A549 (cell line): ENCODE results near the gene SLC43A3. TPM values are rescaled to one million over a fixed set of nuclear protein-coding genes. Genes with fewer than 3 reads are reported as not detected.

Experiments used
- ATAC-seq, 2 experiments: fragments of 200-7000 bp in 1 of 2; fragments of >200 bp in 1 of 2; cut with Nextera tagmentation in 1 of 2; cut with Tn5 transposase in 1 of 2; 3 replicates each; pipeline versions ENCODE4 v1.8.0 to v1.9.1; 2018 to 2020; ENCODE audit warnings: mild to moderate bottlenecking in 1 of 2, moderate library complexity in 1 of 2
- CTCF ChIA-PET: fragments of 300-600 bp; sonication (Branson Sonifier 250); formaldehyde crosslinking; extraction: SDS; loops from one replicate; lab custom pipeline; 2021; ENCODE audit warnings: antibody characterized with exemption, inconsistent platforms; lab: Yijun Ruan, JAX
- POLR2A ChIA-PET: fragments of 350-600 bp; formaldehyde crosslinking; extraction: SDS; loops from one replicate; lab custom pipeline; 2021; ENCODE audit warnings: antibody characterized with exemption, inconsistent platforms; lab: Yijun Ruan, JAX
- DNase-seq, 2 experiments: peaks; one replicate each; pipeline versions ENCODE4 v3.0.0 to v3.0.0-alpha.2; 2011 to 2016; ENCODE audit warnings: low read depth in 1 of 2, low spot score in 1 of 2
- FAIRE-seq: peaks from 2 replicates; lab custom pipeline; 2011; peaks lifted over from hg19 to GRCh38; lab: Jason Lieb, UNC
- H3K27ac ChIP-seq, 2 experiments: fragments of >200 bp; sonication (Bioruptor Twin); formaldehyde crosslinking; 3 replicates each; pipeline ENCODE4 v1.5.1; 2016 to 2017
- H3K4me1 ChIP-seq: fragments of >200 bp; sonication (Bioruptor Twin); formaldehyde crosslinking; 3 replicates; pipeline ENCODE4 v1.6.1; 2016
- H3K4me2 ChIP-seq: fragments of >200 bp; sonication (Bioruptor Twin); formaldehyde crosslinking; 3 replicates; pipeline ENCODE4 v1.6.1; 2016
- H3K4me3 ChIP-seq: fragments of >200 bp; sonication (Bioruptor Twin); formaldehyde crosslinking; 3 replicates; pipeline ENCODE4 v1.5.1; 2016
- H3K9me3 ChIP-seq: fragments of >200 bp; sonication (Bioruptor Twin); formaldehyde crosslinking; 3 replicates; pipeline ENCODE4 v1.6.1; 2016
- BCL3 ChIP-seq: fragments of >200 bp; sonication (Bioruptor Twin); formaldehyde crosslinking; IDR thresholded peaks from 3 replicates; pipeline ENCODE4 v1.6.1; 2016
- CBX8 ChIP-seq: fragments of 200-600 bp; sonication (generic); IDR thresholded peaks from 2 replicates; pipeline ENCODE4 v1.6.1; 2016
- CHD2 ChIP-seq: fragments of 150-350 bp; IDR thresholded peaks from 2 replicates; pipeline ENCODE4 v1.6.1; 2014; ENCODE audit warnings: low read length; ENCODE audit not compliant: partially characterized antibody
- CTCF ChIP-seq: fragments of >200 bp; sonication (Bioruptor Twin); formaldehyde crosslinking; IDR thresholded peaks from 3 replicates; pipeline ENCODE4 v1.5.1; 2016
- EHF ChIP-seq: fragments of 250-450 bp; sonication (Bioruptor Pico); IDR thresholded peaks from 2 replicates; pipeline ENCODE4 v1.5.0; 2020; ENCODE audit warnings: mild to moderate bottlenecking
- EHMT2 ChIP-seq: fragments of 200-600 bp; sonication (generic); IDR thresholded peaks from 2 replicates; pipeline ENCODE4 v1.6.1; 2016; ENCODE audit warnings: antibody characterized with exemption, low read depth, mild to moderate bottlenecking, moderate library complexity
- EP300 ChIP-seq, 2 experiments: fragments of >200 bp; sonication (Bioruptor Twin); formaldehyde crosslinking; IDR thresholded peaks; 2 replicates in 1 of 2; 3 replicates in 1 of 2; pipeline ENCODE4 v1.6.1; 2016 to 2017
- FOSB ChIP-seq: fragments of 250-450 bp; sonication (Bioruptor Pico); IDR thresholded peaks from 2 replicates; pipeline ENCODE4 v1.5.0; 2020; ENCODE audit warnings: mild to moderate bottlenecking, moderate library complexity
- HDAC2 ChIP-seq: fragments of 200-600 bp; sonication (generic); IDR thresholded peaks from 2 replicates; pipeline ENCODE4 v1.6.1; 2016
- HES2 ChIP-seq: fragments of >200 bp; sonication (Bioruptor Twin); formaldehyde crosslinking; IDR thresholded peaks from 2 replicates; pipeline ENCODE4 v1.6.1; 2016
- HMGXB4 ChIP-seq: fragments of 250-450 bp; sonication (Bioruptor Pico); IDR thresholded peaks from 2 replicates; pipeline ENCODE4 v1.5.0; 2021; ENCODE audit warnings: mild to moderate bottlenecking, moderate library complexity, borderline replicate concordance
- HOXA7 ChIP-seq: fragments of 250-450 bp; sonication (Bioruptor Pico); IDR thresholded peaks from 2 replicates; pipeline ENCODE4 v1.5.0; 2020; ENCODE audit warnings: mild to moderate bottlenecking, moderate library complexity
- MAFK ChIP-seq: fragments of 450-650 bp; IDR thresholded peaks from 2 replicates; pipeline ENCODE4 v1.6.1; 2014; ENCODE audit not compliant: partially characterized antibody
- MAZ ChIP-seq: fragments of 150-350 bp; IDR thresholded peaks from 2 replicates; pipeline ENCODE4 v1.6.1; 2014; ENCODE audit warnings: antibody characterized with exemption, low read depth, low read length, borderline replicate concordance
- MYC ChIP-seq: IDR thresholded peaks from 2 replicates; pipeline ENCODE4 v1.6.1; 2012; ENCODE audit warnings: mild to moderate bottlenecking, inconsistent platforms, low read length, improper control_type of control experiment, borderline replicate concordance
- NFE2L2 ChIP-seq: fragments of 150-350 bp; conservative IDR thresholded peaks from 2 replicates; pipeline ENCODE4 v1.6.1; 2014; ENCODE audit warnings: low read length
- PBX3 ChIP-seq: IDR thresholded peaks from 2 replicates; pipeline ENCODE4 v1.6.1; 2012
- RAD21 ChIP-seq, 2 experiments: fragments of >200 bp in 1 of 2; sonication (Bioruptor Twin) in 1 of 2; formaldehyde crosslinking in 1 of 2; IDR thresholded peaks in 1 of 2; conservative IDR thresholded peaks in 1 of 2; 2 replicates in 1 of 2; 3 replicates in 1 of 2; pipeline ENCODE4 v1.6.1; 2012 to 2018; ENCODE audit warnings: inconsistent platforms in 1 of 2
- RCOR1 ChIP-seq: fragments of 150-350 bp; IDR thresholded peaks from 2 replicates; pipeline ENCODE4 v1.6.1; 2014; ENCODE audit warnings: antibody characterized with exemption, low read length, low read depth
- REST ChIP-seq: fragments of 200-600 bp; sonication (generic); IDR thresholded peaks from 2 replicates; pipeline ENCODE4 v1.6.1; 2016; ENCODE audit warnings: antibody characterized with exemption, mild to moderate bottlenecking, moderate library complexity
- SMC3 ChIP-seq: fragments of >200 bp; sonication (Bioruptor Twin); formaldehyde crosslinking; IDR thresholded peaks from 3 replicates; pipeline ENCODE4 v1.6.1; 2018; ENCODE audit warnings: inconsistent platforms
- WGBS: methylation state at CpG from one replicate; pipeline ENCODE4 v1.1.6; 2017; ENCODE audit errors: missing lambda C conversion rate; 5-methylcytosine and 5-hydroxymethylcytosine counted together
- polyA plus RNA-seq, 4 experiments: library from polyadenylated mRNA; depleted of rRNA in 3 of 4; stranded (reverse); fragments of >200 nt; fragmentation: RNase III in 1 of 4; extraction: RNeasy Plus Mini Kit Qiagen cat#74134 plus additional on column Dnase treatment in 1 of 4; gene quantifications; 2 replicates in 3 of 4; 3 replicates in 1 of 4; pipeline ENCODE4 v1.2.3, GENCODE V29; 2011 to 2017

SLC43A3 gene
- polyA plus RNA-seq, 2 of the 4 experiments (the other 2 are of a cell fraction) = 0.12 to 0.30 TPM

GRCh38 chr11:57456960-57457642, 30.2 kb upstream of the SLC43A3 start (continued):
- TF ChIP-seq REST = no peak

- Histone ChIP-seq H3K4me1 (peaks cover 32% of the 10 kb centered on the region), H3K27ac (peak overlapping the region; percentile 20 to 53; a peak in 3 of 6 replicates), H3K4me3 (no peak overlapping the region), H3K9me3 (no peaks in the 10 kb centered on the region), H3K4me2 (peak overlapping the region; percentile 35; the same call in 2 of the 3 replicates)
- POLR2A ChIA-PET = no interaction called here
- ATAC-seq = no peak
- peak; percentile 18 for FAIRE-seq
- 45% methylated on average over 2 of the region's 2 CpGs for WGBS
- no peak for DNase-seq
- CTCF ChIA-PET = interaction anchor here (1.0 to 7.9 kb wide), 9 partner anchors 10 to 188 kb away, joined by 3 to 87 read pairs (median 3); no protein-coding TSS in a partner anchor
- peak; percentile 42 for TF ChIP-seq MAFK
- no peak for TF ChIP-seq HES2
- TF ChIP-seq HOXA7 (CRISPR knock-in tag) = no peak
Observed at GRCh38 chr11:57453543-57454177, 26.7 kb upstream of the SLC43A3 start.

GRCh38 chr11:57446055-57446454, 19.1 kb upstream of the SLC43A3 start:
- FAIRE-seq = no peak
- Histone ChIP-seq H3K27ac (peak overlapping the region; percentile 80 to 85; a peak in 5 of 6 replicates), H3K9me3 (no peaks in the 10 kb centered on the region; the same call in 2 of the 3 replicates), H3K4me1 (peaks cover 49% of the 10 kb centered on the region), H3K4me3 (no peak overlapping the region), H3K4me2 (no peak overlapping the region)
- DNase-seq = no peak
- 91% methylated on average over 1 of the region's 1 CpG for WGBS
- no peak for ATAC-seq
- ChIA-PET CTCF (interaction anchor here (0.6 to 12.7 kb wide), 5 partner anchors 12 to 468 kb away, joined by 3 to 121 read pairs (median 3); partner anchors contain the start of gene RTN4RL2), POLR2A (no interaction called here)
- TF ChIP-seq MYC (no peak), MAZ (no peak), HDAC2 (no peak), EP300 (IDR thresholded peaks at IDR 0.05) (no peak), HES2 (no peak), EHF (CRISPR knock-in tag) (no peak), CBX8 (no peak), BCL3 (no peak), RAD21 (conservative IDR thresholded peaks at IDR 0.05 in 1 of 2, IDR thresholded peaks at IDR 0.05 in 1 of 2) (no peak), EHMT2 (no peak), SMC3 (no peak), RCOR1 (no peak), NFE2L2 (no peak), CHD2 (no peak), CTCF (no peak), HMGXB4 (CRISPR knock-in tag) (no peak), HOXA7 (CRISPR knock-in tag) (no peak), PBX3 (no peak), FOSB (CRISPR knock-in tag) (no peak)
